GM19463 (cell line): ENCODE data around the gene PRSS58.

ENCODE experiments used
- ATAC-seq: cut with Tn5 transposase; IDR thresholded peaks from one replicate; pipeline ENCODE4 v1.9.1; 2021; ENCODE audit warnings: mild to moderate bottlenecking, moderate library complexity; ENCODE audit not compliant: unreplicated experiment

PRSS58 gene

DNA sequence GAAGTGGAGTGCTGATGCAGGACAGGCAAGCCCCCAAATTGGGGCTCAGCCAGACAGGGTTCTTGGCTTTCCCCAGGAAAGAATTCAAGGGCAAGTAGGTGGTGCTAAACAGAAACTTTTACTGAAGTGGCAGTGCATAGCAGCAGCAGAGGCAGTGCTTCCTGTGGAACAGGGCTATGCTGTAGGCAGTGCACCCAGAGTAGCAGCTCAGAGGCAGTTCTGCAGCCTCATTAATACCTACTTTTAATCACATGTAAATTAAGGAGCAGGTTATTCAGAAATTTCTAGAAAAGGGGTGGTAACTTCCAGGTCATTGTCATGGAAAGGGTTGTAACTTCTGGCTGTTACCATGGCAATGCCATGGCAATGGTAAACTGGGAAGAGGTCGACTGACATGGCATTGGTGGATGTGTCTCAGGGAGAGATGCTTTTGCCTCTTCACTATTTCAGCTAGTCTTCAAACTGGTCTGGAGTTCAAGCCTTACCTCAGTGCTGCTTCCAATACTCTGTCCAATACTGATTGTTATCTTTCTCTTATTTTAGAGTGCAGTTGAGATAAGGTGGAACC lies 29.2 kb downstream of the PRSS58 start:
- ATAC-seq = no peak
